Inferior parietal cortex (tissue), 1 donor: ENCODE measurements around the gene DLL3.

Experiments used
- DNase-seq: peaks from one replicate; pipeline ENCODE4 v3.0.0-alpha.2; 2016; ENCODE audit errors: extremely low spot score

Gene DLL3

DNA sequence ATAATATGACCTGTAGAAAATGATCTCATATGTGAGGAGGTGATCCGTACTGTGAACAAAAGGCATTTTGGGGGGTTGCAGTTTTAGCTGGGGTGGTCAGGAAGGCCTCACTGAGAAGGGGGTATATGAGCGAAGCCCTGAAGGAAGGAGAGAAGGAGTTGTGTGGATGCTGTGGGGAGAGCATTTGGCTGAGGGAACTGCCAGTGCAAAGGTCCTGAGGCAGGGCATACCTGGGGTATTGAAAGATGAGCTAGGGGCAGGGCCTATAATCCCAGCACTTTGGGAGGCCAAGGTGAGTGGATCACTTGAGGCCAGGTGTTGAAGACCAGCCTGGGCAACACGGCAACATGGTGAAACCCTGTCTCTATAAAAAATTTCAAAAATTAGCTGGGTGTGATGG, 18.7 kb downstream of the DLL3 start:
- DNase-seq = no peak

DNA sequence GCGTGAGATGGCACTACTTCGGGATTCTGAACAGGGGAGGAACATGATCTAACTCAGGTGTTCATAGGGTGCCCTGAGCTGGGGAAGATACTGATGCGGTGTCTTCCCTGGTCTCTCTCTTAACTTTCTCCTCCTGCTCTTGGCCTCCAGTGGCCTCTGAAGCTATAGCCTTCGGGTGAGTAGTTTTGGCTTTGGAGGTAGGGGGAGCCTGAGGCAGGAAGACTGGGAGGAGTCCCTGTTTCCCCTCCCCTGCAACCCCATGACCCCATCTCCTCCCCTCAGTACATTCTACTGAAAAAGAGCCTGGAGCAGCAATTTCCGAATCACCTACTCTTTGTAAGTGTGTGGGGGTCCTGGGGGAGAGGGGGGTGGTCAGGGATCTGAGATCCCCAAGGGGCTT, 19.7 kb downstream of the DLL3 start:
- DNase-seq = no peak

- DNase-seq = no peak
Measured at GRCh38 chr19:39518975-39519374, 20.2 kb downstream of the DLL3 start.

DNA sequence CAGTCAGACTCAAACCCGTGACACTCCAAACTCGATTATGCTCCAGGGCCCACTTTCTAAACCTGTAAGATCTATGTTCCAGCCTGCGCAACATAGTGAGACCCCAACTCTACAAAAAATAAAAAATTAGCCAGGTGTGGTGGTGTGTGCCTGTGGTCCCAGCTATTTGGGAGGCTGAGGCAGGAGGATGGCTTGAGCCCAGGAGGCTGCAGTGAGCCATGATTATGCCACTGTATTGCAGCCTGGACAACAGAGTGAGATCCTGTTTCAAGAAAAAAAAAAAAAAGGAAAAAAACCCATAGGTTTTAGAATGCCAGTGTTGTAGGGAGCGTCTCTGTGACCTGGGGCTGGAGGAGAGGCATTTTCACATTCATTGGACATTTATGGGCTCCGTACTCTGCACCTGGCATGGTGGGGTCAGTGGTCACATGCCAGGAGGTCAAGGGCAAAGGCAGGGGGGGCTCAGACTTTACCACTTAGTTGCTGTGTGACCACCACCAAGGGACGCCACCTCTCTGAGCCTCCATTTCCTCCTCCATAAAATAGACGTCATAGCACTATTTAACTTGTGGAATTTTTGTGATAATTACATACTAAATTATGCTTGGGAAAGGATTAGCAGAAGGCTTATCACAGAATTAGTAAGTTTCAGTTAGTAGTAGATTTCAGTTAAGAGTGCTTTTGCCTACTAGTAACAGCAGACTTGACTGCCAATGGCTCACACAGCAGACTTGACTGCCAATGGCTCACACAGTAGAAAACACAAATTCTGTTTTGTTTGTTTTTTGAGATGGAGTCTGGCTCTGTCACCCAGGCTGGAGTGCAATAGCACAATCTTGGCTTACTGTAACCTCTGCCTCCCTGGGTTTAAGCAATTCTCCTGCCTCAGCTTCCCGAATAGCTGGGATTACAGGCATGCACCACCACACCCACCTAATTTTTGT, 22.1 kb downstream of the DLL3 start:
- no peak for DNase-seq

GRCh38 chr19:39524495-39524894, 25.7 kb downstream of the DLL3 start:
- DNase-seq = no peak

DNA sequence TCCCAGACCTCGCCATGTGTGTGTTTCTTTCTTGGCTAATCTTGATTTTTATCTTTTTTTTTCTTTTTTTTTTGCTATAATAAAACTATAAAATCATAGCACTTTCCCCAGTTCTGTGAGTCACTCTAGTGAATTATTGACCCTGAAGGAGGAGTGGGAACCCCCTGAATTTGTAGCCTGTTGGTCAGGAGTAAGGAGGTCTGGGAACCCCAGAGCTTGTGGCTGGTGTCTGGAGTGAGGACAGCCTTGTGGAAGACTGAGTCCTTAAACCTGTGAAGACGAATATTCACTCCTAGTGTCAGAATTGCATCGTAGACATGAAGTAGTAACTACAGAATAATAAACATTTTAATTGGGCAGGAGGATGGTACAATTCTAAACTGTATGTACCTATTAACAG, 26.5 kb downstream of the DLL3 start:
- no peak for DNase-seq

- DNase-seq = no peak
Measured at GRCh38 chr19:39531834-39532232, 33.1 kb downstream of the DLL3 start.

DNA sequence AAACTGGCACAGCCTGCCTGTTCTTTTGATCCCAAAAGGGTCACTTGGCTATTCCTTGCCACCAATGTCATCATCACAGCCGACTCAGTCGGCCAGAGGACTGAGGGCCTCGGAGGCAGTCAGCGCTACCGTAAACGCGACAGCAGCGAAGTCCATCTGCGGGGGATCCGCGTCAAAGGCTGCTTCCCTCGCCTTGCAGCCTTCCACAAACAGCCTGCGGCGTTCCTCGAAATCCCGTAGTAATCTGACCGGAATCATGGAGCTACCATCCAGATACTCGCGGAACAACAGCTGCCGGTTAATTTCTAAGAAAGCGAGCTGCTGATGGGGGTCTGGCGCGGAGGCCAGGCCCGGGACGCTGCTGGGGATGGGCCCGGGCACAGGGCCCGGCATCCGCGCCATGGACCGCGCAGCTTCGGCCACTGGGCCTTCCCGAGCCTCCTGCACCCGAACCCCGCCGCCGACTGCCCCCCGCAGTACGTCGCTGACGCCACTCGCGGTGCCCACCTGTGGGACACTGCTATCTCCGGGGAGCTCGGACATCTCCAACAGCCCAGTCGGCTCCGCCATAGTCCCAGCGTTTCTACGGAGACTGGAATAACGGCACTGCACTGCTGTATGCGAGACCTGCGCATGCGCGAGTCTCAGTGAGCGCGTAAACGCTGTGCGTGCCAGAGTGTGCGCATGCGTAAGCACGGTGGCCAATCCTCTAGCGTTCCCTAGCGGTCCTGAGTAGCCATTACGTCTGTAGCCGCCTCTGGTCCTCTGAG, 33.7 kb downstream of the DLL3 start, which contains the start of gene EID2B:
TSS of gene EID2B (minus strand) at position 620 of the 770 bp plus-strand sequence. CDS start at position 570, 50 bp downstream.
- peak; percentile 98 for DNase-seq

DNA sequence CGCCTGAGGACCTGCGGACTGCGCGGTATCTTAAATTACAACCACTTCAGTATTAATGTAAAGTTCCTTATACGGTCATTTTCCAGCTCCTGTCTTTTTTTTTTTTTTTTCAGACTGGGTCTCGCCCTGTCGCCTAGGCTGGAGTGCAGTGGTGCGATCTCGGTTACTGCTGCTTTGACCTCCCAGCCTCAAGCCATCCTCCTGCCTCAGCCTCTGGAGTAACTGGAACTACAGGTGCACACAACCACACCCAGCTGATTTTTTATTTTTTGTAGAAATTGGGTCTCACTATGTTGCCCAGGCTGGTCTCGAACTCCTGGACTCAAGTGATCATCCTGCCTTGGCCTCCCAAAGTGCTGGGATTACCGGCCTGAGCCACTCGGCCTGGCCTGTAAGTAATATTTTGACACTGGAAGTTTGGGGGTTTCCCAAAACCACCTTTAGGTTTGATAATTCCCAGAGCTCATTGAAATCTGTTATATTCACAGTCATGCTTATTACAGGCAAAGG, 34.3 kb downstream of the DLL3 start:
- no peak for DNase-seq

- no peak for DNase-seq
Measured at GRCh38 chr19:39533791-39534190, 35.0 kb downstream of the DLL3 start.

DNA sequence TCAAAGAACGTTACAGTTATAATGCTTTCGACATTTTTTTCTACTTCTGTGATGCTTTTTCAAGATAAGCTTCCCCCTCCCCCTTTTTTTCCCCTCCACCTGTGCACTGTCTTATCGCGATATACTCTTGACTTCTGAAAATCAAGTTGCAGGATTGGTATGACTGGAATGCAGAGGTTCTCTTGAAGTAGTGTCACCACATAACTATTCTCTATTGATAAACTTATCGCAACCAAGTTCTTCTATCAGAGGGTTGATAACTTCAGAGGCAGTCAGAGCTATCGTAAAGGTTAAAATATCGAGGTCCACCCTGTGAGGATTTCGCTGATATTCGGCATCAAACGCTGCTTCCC, 40.4 kb downstream of the DLL3 start:
- no peak for DNase-seq

- peak; percentile 96 for DNase-seq
Measured at GRCh38 chr19:39539518-39540332, 41.0 kb downstream of the DLL3 start, which contains the start of gene EID2. Gene EID2, minus strand, starts transcription at chr19:39540161. Its CDS starts 82 bp downstream, at chr19:39540079.

- DNase-seq = no peak
Measured at GRCh38 chr19:39540333-39540673, 41.6 kb downstream of the DLL3 start.

- DNase-seq = peak; percentile 24
Measured at GRCh38 chr19:39542206-39542605, 43.5 kb downstream of the DLL3 start.

DNA sequence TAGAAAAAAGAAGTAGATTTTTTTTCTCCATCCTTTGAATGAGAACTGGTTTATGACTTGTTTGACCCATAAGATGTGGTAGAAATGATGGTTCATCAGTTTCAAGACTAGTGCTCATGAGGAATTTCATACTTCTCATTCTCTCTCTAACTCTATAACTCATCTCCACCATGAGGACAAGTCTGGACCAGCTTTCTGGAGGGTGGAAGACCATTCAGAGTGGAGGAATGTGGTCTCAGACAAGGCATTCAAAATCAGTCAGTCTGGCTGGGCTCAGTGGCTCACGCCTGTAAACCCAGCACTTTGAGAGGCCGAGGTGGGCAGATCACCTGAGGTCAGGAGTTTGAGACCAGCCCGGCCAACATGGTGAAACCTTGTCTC, 44.7 kb downstream of the DLL3 start:
- no peak for DNase-seq

DNA sequence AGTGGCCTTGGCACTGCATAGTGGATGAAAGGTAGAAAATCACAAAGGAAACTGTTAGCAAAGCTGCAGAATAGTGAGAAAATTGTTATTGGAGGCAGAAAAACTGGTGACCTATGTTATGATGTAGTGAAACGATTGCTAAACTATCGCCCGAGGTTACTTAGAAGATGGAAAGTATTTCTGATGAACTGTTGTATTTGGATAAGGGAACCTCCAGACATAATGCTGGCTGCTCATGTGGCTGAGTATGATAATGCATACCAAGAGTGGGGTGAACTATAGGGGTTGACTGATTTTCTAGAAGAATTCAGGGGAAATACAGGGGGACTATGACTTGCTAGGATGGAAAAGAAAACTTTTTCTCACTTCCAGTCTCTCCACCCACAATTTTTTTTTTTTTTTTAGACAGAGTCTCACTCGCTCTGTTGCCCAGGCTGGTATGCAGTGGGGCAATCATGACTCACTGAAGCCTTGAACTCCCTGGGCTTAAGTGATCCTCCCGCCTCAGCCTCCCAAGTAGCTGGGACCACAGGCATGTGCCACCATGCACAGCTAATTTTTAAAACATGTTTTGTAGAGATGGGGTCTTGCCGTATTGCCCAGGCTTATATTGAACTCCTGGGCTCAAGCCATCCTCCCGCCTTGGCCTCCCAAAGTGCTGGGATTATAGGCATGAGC, 45.6 kb downstream of the DLL3 start:
- no peak for DNase-seq

- DNase-seq = no peak
Measured at GRCh38 chr19:39544911-39545310, 46.2 kb downstream of the DLL3 start.

DNA sequence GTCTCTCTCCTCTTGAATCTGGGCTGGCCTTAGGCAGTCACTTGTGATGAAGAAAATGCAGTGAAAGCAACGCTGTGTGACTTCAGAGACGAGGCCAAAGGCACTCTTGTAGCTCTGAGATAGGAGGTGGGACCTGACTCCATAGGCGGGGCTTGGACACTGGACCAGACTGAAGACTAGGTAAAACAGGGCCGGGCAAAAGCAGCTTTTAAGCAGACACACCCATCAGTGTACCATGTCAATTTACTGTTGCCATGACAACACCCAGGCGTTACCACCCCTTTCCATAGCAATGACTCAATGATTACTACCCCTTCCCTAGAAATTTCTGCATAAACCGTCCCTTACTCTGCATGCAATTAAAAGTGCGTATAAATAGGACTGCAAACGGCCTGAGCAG, 47.9 kb downstream of the DLL3 start:
- DNase-seq = no peak

- DNase-seq = no peak
Measured at GRCh38 chr19:39550197-39550596, 51.5 kb downstream of the DLL3 start.

- no peak for DNase-seq
Measured at GRCh38 chr19:39553082-39553652, 54.4 kb downstream of the DLL3 start.
